ENCODE results near the gene TRIML1. TPM values are rescaled to one million over a fixed set of nuclear protein-coding genes. Genes with fewer than 3 reads are reported as not detected.
"Not testable (repeated sequence)": the region's sequence is repeated elsewhere in the genome, so short reads cannot be mapped to it uniquely, and the experiment has no call there.

The TRIML1 gene
- total RNA-seq, 2 donors from 2014 or later, result 2.2 TPM; not detected in 1

DNA sequence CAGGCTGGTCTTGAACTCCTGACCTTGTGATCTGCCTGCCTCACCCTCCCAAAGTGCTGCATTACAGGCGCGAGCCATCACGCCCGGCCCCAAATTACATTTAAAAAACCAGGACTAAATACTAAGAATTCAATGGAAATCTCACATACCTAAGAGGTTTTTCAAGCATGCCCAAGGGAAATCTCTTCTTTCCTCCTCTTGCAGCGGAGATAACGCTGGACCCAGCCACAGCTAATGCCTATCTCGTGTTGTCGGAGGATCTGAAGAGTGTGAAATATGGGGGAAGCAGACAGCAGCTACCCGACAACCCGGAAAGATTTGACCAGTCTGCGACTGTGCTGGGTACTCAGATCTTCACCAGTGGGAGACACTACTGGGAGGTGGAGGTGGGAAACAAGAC, 7.4 kb downstream of the TRIML1 start:
- no peaks in the 10 kb centered on the region for H3K36me3 ChIP-seq
- intact Hi-C loops (cut with DNase I), result no loop called here
- no peaks in the 10 kb centered on the region for H3K4me1 ChIP-seq (replicated peaks)
- WGBS, result 88% methylated on average over 11 of the region's 11 CpGs
- no peak overlapping the region for H3K27ac ChIP-seq
- no peaks in the 10 kb centered on the region for H3K9me3 ChIP-seq
- TF ChIP-seq POLR2AphosphoS5 (IDR thresholded peaks at IDR 0.05) (no peak), POLR2A (IDR thresholded peaks at IDR 0.05) (no peak)
- TF ChIP-seq, protein P1, sequence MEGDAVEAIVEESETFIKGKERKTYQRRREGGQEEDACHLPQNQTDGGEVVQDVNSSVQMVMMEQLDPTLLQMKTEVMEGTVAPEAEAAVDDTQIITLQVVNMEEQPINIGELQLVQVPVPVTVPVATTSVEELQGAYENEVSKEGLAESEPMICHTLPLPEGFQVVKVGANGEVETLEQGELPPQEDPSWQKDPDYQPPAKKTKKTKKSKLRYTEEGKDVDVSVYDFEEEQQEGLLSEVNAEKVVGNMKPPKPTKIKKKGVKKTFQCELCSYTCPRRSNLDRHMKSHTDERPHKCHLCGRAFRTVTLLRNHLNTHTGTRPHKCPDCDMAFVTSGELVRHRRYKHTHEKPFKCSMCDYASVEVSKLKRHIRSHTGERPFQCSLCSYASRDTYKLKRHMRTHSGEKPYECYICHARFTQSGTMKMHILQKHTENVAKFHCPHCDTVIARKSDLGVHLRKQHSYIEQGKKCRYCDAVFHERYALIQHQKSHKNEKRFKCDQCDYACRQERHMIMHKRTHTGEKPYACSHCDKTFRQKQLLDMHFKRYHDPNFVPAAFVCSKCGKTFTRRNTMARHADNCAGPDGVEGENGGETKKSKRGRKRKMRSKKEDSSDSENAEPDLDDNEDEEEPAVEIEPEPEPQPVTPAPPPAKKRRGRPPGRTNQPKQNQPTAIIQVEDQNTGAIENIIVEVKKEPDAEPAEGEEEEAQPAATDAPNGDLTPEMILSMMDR (IDR thresholded peaks at IDR 0.05), result no peak
- H3K4me3 ChIP-seq, result no peak overlapping the region
- DNase-seq (ENCODE audit: low spot score), result no peak
- H3K27me3 ChIP-seq (replicated peaks; ENCODE audit: insufficient read depth), result no peaks in the 10 kb centered on the region

GRCh38 chr4:188147176-188147575, 7.9 kb downstream of the TRIML1 start:
- no peak for TF ChIP-seq POLR2AphosphoS5 (IDR thresholded peaks at IDR 0.05)
- no peak for TF ChIP-seq POLR2A (IDR thresholded peaks at IDR 0.05)
- Histone ChIP-seq H3K36me3 (no peaks in the 10 kb centered on the region), H3K4me3 (no peak overlapping the region), H3K27me3 (replicated peaks; ENCODE audit: insufficient read depth) (no peaks in the 10 kb centered on the region), H3K27ac (no peak overlapping the region), H3K9me3 (no peaks in the 10 kb centered on the region), H3K4me1 (replicated peaks) (no peaks in the 10 kb centered on the region)
- 93% methylated on average over 11 of the region's 11 CpGs for WGBS
- intact Hi-C loops (cut with DNase I), result no loop called here
- no peak for DNase-seq (ENCODE audit: low spot score)

DNA sequence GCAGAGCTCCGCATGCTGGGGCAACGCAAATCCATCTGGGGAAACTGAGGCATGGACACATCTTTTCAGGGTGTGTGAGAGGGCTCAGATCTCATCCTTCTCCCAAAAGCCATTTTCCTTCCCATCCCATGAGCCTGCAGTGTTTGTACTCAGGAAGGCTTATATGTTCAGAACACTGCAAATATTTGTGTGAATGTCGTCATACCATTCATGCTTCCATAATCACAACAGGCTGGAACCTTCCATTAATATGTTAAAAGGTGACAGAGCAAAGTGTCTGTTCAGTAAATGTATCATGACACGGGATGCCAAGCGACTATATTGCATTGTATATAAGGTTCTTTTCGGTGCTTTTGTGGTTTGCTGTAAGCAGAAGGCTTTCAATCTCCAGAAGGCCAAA, 8.5 kb downstream of the TRIML1 start:
- H3K4me3 ChIP-seq, result no peak overlapping the region
- no peaks in the 10 kb centered on the region for H3K9me3 ChIP-seq
- no peaks in the 10 kb centered on the region for H3K4me1 ChIP-seq (replicated peaks)
- H3K27me3 ChIP-seq (replicated peaks; ENCODE audit: insufficient read depth), result no peaks in the 10 kb centered on the region
- intact Hi-C loops (cut with DNase I), result no loop called here
- H3K27ac ChIP-seq, result no peak overlapping the region
- TF ChIP-seq POLR2A (IDR thresholded peaks at IDR 0.05), result no peak
- TF ChIP-seq, protein P1 (IDR thresholded peaks at IDR 0.05), result no peak
- no peak for TF ChIP-seq POLR2AphosphoS5 (IDR thresholded peaks at IDR 0.05)
- H3K36me3 ChIP-seq, result no peaks in the 10 kb centered on the region
- DNase-seq (ENCODE audit: low spot score), result no peak
- WGBS, result 93% methylated on average over 6 of the region's 6 CpGs

- no peak for DNase-seq (ENCODE audit: low spot score)
- H3K9me3 ChIP-seq, result no peaks in the 10 kb centered on the region
- no peaks in the 10 kb centered on the region for H3K36me3 ChIP-seq
- intact Hi-C loops (cut with DNase I), result no loop called here
- H3K27me3 ChIP-seq (replicated peaks; ENCODE audit: insufficient read depth), result no peaks in the 10 kb centered on the region
- no peak for TF ChIP-seq POLR2AphosphoS5 (IDR thresholded peaks at IDR 0.05)
- TF ChIP-seq POLR2A (IDR thresholded peaks at IDR 0.05), result no peak
- TF ChIP-seq, protein P1 (IDR thresholded peaks at IDR 0.05), result no peak
- no peak overlapping the region for H3K4me3 ChIP-seq
- H3K4me1 ChIP-seq (replicated peaks), result no peaks in the 10 kb centered on the region
- no peak overlapping the region for H3K27ac ChIP-seq
- WGBS, result 70% methylated on average over 11 of the region's 11 CpGs
Measured at GRCh38 chr4:188154668-188155405, 15.6 kb downstream of the TRIML1 start.

DNA sequence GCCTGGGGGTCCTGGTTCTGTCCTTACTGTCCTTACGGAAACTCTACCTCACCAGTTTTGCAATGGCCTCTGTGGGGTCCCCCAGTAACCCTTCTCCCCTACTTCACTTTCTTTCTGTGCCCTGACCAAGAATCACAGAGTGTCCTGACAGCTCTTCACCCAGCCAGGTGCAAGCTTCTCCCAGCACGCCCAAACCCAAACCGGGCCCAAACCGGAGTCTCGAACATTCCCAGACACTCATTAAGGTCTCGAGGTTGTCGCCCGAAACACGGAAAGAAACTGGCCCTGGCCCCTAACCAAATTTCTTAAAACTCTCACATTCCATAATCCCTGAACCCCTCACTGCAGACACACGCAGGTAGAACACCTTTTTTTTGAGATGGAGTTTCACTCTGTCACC, 19.1 kb downstream of the TRIML1 start:
- Histone ChIP-seq H3K27me3 (replicated peaks; ENCODE audit: insufficient read depth) (no peaks in the 10 kb centered on the region), H3K36me3 (no peaks in the 10 kb centered on the region), H3K4me3 (no peak overlapping the region), H3K27ac (no peak overlapping the region), H3K4me1 (replicated peaks) (no peaks in the 10 kb centered on the region), H3K9me3 (no peaks in the 10 kb centered on the region)
- WGBS, result 92% methylated on average over 10 of the region's 10 CpGs
- TF ChIP-seq POLR2A (IDR thresholded peaks at IDR 0.05), result no peak
- TF ChIP-seq, protein P1 (IDR thresholded peaks at IDR 0.05), result no peak
- no peak for TF ChIP-seq POLR2AphosphoS5 (IDR thresholded peaks at IDR 0.05)
- no peak for DNase-seq (ENCODE audit: low spot score)
- intact Hi-C loops (cut with DNase I), result no loop called here

GRCh38 chr4:188159513-188160226, 20.4 kb downstream of the TRIML1 start:
- H3K4me1 ChIP-seq (replicated peaks); H3K27ac ChIP-seq; H3K36me3 ChIP-seq; intact Hi-C loops (cut with DNase I); H3K9me3 ChIP-seq; H3K4me3 ChIP-seq; H3K27me3 ChIP-seq (replicated peaks; ENCODE audit: insufficient read depth); DNase-seq (ENCODE audit: low spot score): not testable (repeated sequence)
- WGBS, result 96% methylated on average over 40 of the region's 40 CpGs
